Naive B cell (primary cell): ENCODE measurements around the gene GNAQ. TPM values are rescaled to one million over a fixed set of nuclear protein-coding genes. Genes with fewer than 3 reads are reported as not detected.

Experiments used
- ATAC-seq, 2 donors: fragments of 150-1000 bp; cut with Tn5 transposase; 2 replicates each; pipeline ENCODE4 v1.10.0; 2021; ENCODE audit warnings: low read depth in 2 of 2, mild to moderate bottlenecking in 2 of 2, moderate library complexity in 2 of 2
- DNase-seq: peaks from one replicate; pipeline ENCODE4 v3.0.0; 2022
- H3K27ac Mint-ChIP-seq, 6 donors: one replicate each; pipeline ENCODE4 v1.8.0; 2020 to 2022; ENCODE audit warnings: mild to moderate bottlenecking in 6 of 6, mixed read lengths in 6 of 6, moderate library complexity in 5 of 6, inconsistent platforms in 2 of 6
- H3K27me3 Mint-ChIP-seq, 3 donors: one replicate each; pipeline ENCODE4 v1.8.0; 2021 to 2022; ENCODE audit warnings: mixed read lengths in 3 of 3, mild to moderate bottlenecking in 1 of 3
- H3K36me3 Mint-ChIP-seq, 2 donors: one replicate each; pipeline ENCODE4 v1.8.0; 2020 to 2022; ENCODE audit warnings: mixed read lengths in 2 of 2, inconsistent platforms in 1 of 2, mild to moderate bottlenecking in 1 of 2
- H3K4me1 Mint-ChIP-seq, 3 donors: one replicate each; pipeline ENCODE4 v1.8.0; 2020 to 2022; ENCODE audit warnings: mixed read lengths in 3 of 3, inconsistent platforms in 1 of 3, mild to moderate bottlenecking in 1 of 3, moderate library complexity in 1 of 3
- H3K4me3 Mint-ChIP-seq, 8 donors: one replicate each; pipeline ENCODE4 v1.8.0; 2020 to 2022; ENCODE audit warnings: mild to moderate bottlenecking in 8 of 8, mixed read lengths in 8 of 8, moderate library complexity in 8 of 8, inconsistent platforms in 2 of 8
- H3K9me3 Mint-ChIP-seq, 7 donors: one replicate each; pipeline ENCODE4 v1.8.0; 2020 to 2022; ENCODE audit warnings: mixed read lengths in 7 of 7, mild to moderate bottlenecking in 5 of 7, inconsistent platforms in 2 of 7, moderate library complexity in 1 of 7
- polyA plus RNA-seq, 6 donors: library from polyadenylated mRNA; unstranded; fragments of 300-500 nt; fragmentation: Illumina TruSeq; gene quantifications; one replicate each; pipeline ENCODE4 v1.2.3, GENCODE V29; 2021; ENCODE audit warnings: low read depth in 6 of 6

GNAQ gene
- polyA plus RNA-seq, 6 donors from 2014 or later, result 0.04 to 0.44 (median 0.23) TPM; not detected in 1

- peaks cover 6 to 13% (median 8%) of the 10 kb centered on the region in 3 donors for H3K27me3 Mint-ChIP-seq
- no peak for ATAC-seq
- DNase-seq, result no peak
- H3K27ac Mint-ChIP-seq, result no peak overlapping the region
- H3K4me1 Mint-ChIP-seq, result no peaks in the 10 kb centered on the region
- no peaks in the 10 kb centered on the region for H3K36me3 Mint-ChIP-seq
- H3K4me3 Mint-ChIP-seq, result no peak overlapping the region
- H3K9me3 Mint-ChIP-seq, result no peaks in the 10 kb centered on the region
Measured at GRCh38 chr9:77988630-77989029, 43.0 kb downstream of the GNAQ start.

DNA sequence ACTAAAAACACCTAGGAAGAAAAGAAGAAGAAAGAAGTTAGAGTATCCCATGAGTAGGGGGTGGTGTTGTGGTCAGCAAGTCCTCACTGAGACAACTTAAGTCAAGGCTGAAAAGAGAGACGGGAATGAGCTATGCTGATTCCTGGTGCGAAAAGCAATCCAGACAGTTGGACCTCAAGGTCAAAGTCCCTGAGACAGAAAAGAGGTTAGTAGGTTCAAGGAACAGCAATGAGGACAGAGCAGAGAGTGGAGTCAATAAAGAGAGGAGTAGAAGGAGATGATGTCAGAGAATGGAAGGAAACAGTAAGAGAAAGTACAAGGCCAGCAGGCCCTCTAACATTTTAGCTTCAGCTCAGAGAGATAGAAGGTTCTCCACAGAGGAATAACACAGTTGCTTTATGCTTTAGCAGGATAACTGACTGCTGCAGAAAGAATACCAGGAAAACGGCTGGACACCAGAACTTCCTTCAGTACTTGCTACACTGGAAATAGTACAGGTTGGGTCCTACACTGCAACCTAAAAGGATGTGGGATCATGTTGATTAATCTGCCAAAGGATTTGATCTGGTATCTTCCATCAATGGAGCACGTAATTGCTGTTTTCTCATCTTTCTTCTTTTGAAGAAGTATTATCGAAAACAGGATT lies 43.6 kb downstream of the GNAQ start:
- DNase-seq (no peak), ATAC-seq (no peak)
- Mint-ChIP-seq H3K4me3 (no peak overlapping the region), H3K27ac (no peak overlapping the region), H3K27me3 (peaks cover 6 to 13% (median 8%) of the 10 kb centered on the region in 3 donors), H3K36me3 (no peaks in the 10 kb centered on the region), H3K9me3 (no peaks in the 10 kb centered on the region), H3K4me1 (no peaks in the 10 kb centered on the region)

- H3K36me3 Mint-ChIP-seq, result no peaks in the 10 kb centered on the region
- H3K9me3 Mint-ChIP-seq, result no peaks in the 10 kb centered on the region
- DNase-seq (no peak), ATAC-seq (no peak)
- no peak overlapping the region for H3K27ac Mint-ChIP-seq
- peaks cover 6 to 13% (median 8%) of the 10 kb centered on the region in 3 donors for H3K27me3 Mint-ChIP-seq
- peaks cover 0 to 4% (median under 1%) of the 10 kb centered on the region in 3 donors for H3K4me1 Mint-ChIP-seq
- no peak overlapping the region for H3K4me3 Mint-ChIP-seq
Measured at GRCh38 chr9:77987081-77987656, 44.4 kb downstream of the GNAQ start.

GRCh38 chr9:77985996-77986395 lies 45.6 kb downstream of the GNAQ start:
- peaks cover 8 to 16% (median 12%) of the 10 kb centered on the region in 3 donors for H3K4me1 Mint-ChIP-seq
- no peak overlapping the region for H3K4me3 Mint-ChIP-seq
- DNase-seq, result no peak
- H3K9me3 Mint-ChIP-seq, result no peaks in the 10 kb centered on the region
- H3K36me3 Mint-ChIP-seq, result no peaks in the 10 kb centered on the region
- no peak overlapping the region for H3K27ac Mint-ChIP-seq
- H3K27me3 Mint-ChIP-seq, result peaks cover 6 to 13% (median 8%) of the 10 kb centered on the region in 3 donors
- no peak for ATAC-seq

DNA sequence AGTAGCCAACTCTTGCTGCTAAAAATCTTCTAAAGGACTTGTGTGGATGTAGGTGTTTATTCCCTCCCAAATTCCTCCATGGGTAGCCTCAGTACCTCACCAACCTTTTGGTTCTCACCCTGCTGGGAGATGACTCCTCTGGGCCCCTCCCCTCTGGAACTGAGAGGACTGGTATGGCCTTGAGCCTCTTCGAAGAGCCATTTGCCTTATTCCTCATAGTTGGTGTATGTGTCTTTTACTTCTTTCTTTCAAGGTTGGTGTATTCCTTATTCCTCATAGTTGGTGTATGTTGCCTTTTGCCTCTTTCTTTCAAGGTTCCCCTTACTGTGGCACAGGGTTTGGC lies 48.3 kb downstream of the GNAQ start:
- peaks cover 10 to 23% (median 18%) of the 10 kb centered on the region in 3 donors for H3K4me1 Mint-ChIP-seq
- H3K4me3 Mint-ChIP-seq, result no peak overlapping the region

DNA sequence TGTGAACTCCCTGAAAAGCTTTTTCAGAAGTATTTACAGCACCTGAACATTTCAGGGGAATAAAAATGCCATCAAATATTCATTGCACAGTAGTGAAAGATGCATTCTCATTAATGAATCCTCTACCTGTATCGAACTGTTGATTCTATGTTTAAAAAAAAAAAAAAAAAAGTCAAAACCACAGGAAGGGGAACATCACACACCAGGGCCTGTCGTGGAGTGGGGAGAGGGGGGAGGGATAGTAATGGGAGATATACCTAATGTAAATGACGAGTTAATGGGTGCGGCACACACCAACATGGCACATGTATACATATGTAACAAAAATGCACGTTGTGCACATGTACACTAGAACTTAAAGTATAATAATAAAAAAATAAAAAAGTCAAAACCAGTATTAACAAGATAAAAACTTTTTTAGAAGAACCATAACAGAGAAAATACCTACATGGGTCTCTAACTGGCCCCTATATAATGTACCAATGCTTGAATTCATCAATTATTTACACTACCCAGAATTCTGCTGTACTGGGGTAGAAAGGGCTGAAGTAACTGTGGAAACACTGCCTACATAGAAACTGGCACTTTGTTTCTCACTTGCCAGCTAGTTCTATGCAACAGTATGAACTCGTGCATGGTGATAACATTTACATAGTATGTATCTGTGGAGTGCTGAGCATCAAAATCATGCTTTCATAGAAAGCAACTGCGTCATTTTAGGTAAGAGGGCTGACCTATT lies 48.9 kb downstream of the GNAQ start:
- H3K4me1 Mint-ChIP-seq, result peaks cover 15 to 28% (median 24%) of the 10 kb centered on the region in 3 donors
- H3K9me3 Mint-ChIP-seq, result no peaks in the 10 kb centered on the region
- ATAC-seq (no peak), DNase-seq (no peak)
- no peak overlapping the region for H3K27ac Mint-ChIP-seq
- peaks cover 6 to 8% (median 7%) of the 10 kb centered on the region in 3 donors for H3K27me3 Mint-ChIP-seq
- no peak overlapping the region for H3K4me3 Mint-ChIP-seq
- H3K36me3 Mint-ChIP-seq, result no peaks in the 10 kb centered on the region

More for the DNA sequence above, 48.3 kb downstream of the GNAQ start:
- Mint-ChIP-seq H3K27me3 (peaks cover 6 to 12% (median 8%) of the 10 kb centered on the region in 3 donors), H3K36me3 (no peaks in the 10 kb centered on the region), H3K27ac (no peak overlapping the region), H3K9me3 (no peaks in the 10 kb centered on the region)
- no peak for DNase-seq
- no peak for ATAC-seq

DNA sequence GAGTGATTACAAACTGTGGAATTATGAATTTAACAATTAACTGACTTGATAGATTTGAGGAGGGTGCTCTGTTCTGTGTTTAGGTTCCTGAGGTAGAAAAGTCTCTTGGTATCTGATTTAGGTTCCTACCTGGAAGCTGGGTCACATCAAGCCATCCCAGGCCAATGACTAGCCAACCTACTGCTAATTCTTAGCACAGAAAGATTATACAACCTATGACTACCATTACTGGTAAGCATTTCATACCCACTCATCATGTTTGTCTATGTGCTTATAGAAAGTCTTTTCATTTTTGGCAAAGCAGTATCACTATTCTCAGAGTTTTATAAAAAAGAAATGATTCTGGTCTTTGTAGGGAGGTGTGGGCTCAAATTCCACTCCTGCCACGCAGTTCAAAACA lies 49.7 kb downstream of the GNAQ start:
- H3K4me3 Mint-ChIP-seq, result no peak overlapping the region
- no peaks in the 10 kb centered on the region for H3K36me3 Mint-ChIP-seq
- H3K27ac Mint-ChIP-seq, result peak overlapping the region in 1 of 6 donors; percentile 2
- peaks cover 23 to 36% (median 32%) of the 10 kb centered on the region in 3 donors for H3K4me1 Mint-ChIP-seq
- no peaks in the 10 kb centered on the region for H3K9me3 Mint-ChIP-seq
- ATAC-seq (no peak), DNase-seq (no peak)
- H3K27me3 Mint-ChIP-seq, result peaks cover 0 to 8% (median 6%) of the 10 kb centered on the region in 3 donors

GRCh38 chr9:77981332-77981731 lies 50.3 kb downstream of the GNAQ start:
- Mint-ChIP-seq H3K4me3 (peak overlapping the region in 3 of 8 donors; percentile 16 to 76 (median 45)), H3K36me3 (no peaks in the 10 kb centered on the region), H3K27ac (peak overlapping the region in 1 of 6 donors; percentile 3), H3K27me3 (peaks cover 0 to 8% (median 4%) of the 10 kb centered on the region in 3 donors), H3K4me1 (peaks cover 23 to 37% (median 34%) of the 10 kb centered on the region in 3 donors), H3K9me3 (no peaks in the 10 kb centered on the region)
- DNase-seq (no peak), ATAC-seq (peak; percentile 55 to 64)

DNA sequence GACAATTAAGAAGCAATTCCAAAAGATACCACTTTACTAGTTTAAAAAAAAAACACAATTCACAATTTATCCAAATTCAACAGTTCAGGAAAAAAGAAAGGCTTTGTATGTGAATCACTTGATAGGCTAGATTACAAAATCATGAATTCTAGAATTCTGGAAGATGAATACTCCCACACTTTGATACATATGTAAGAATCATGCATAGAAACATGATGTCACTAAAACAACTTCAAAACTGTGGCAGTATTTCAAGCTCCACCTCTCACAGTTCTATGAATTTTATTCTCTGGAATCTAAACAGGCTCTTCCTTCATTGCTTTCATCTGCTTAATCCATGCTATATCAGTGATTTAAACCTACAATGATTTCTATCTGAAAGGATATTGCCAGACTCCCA lies 51.0 kb downstream of the GNAQ start:
- H3K4me1 Mint-ChIP-seq, result peaks cover 23 to 37% (median 34%) of the 10 kb centered on the region in 3 donors
- H3K36me3 Mint-ChIP-seq, result no peaks in the 10 kb centered on the region
- H3K27me3 Mint-ChIP-seq, result peaks cover 0 to 4% (median 0%) of the 10 kb centered on the region in 3 donors
- H3K4me3 Mint-ChIP-seq, result no peak overlapping the region
- no peaks in the 10 kb centered on the region for H3K9me3 Mint-ChIP-seq
- ATAC-seq, result no peak
- no peak overlapping the region for H3K27ac Mint-ChIP-seq
- no peak for DNase-seq

DNA sequence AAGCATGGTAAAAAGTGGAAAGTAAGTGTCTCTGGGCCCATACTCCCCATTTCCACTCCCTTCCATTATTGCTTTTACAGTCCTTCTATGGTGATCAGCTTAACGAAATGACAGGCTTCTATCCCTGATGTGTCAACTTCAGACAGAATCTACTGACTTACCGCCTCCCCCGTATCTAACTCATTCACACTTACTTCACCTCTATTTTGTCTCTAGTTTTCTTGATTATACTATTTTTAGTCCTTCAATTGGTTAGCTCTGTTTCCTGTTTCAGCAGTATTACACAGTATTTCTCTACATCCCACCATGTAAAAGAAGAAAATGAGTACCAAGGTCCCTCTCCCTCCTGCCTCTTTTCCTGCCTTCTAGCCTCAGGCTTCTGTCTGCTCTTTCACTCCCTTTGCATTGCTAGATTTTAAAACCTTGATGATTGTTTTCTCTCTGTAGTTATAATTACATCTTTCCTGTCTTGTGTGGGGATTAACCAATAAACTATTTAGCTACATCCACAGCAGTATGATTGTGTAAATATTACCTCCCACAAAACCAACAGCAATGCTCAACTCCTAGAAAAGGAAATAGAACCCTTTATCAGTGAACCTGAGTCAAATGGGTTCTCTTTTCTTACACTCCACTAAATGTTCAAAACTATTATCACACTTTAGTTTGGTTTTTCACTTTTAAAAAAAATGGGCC lies 53.4 kb downstream of the GNAQ start:
- Mint-ChIP-seq H3K9me3 (no peaks in the 10 kb centered on the region), H3K27me3 (no peaks in the 10 kb centered on the region), H3K36me3 (no peaks in the 10 kb centered on the region), H3K27ac (peak overlapping the region in 3 of 6 donors; percentile 0 to 47 (median 1)), H3K4me3 (peak overlapping the region in 6 of 8 donors; percentile 2 to 60 (median 25)), H3K4me1 (peaks cover 23 to 37% (median 34%) of the 10 kb centered on the region in 3 donors)
- DNase-seq, result no peak
- ATAC-seq, result no peak

DNA sequence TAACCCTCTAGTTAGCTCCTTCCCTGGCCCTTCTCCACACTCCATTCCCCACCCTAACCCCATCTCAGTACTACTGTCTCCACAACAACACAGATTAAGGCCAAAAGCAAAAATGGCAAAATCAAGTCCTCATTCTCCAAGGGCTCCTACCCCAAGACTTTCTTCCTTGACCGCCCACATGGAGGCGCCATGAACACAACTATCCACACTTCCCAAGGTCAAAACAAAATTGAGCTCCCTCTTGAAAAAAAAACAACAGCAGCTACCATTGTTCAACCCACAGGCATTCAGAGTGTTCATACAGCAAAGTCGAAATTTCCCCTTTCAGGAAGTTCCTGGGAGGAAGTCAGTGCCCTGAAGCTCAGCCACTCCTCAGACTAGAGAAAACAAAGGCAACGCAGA lies 54.4 kb downstream of the GNAQ start:
- no peak for DNase-seq
- peak in 1 of 2 donors; percentile 58 for ATAC-seq
- peak overlapping the region in 6 of 8 donors; percentile 8 to 70 (median 43) for H3K4me3 Mint-ChIP-seq
- no peaks in the 10 kb centered on the region for H3K27me3 Mint-ChIP-seq
- no peaks in the 10 kb centered on the region for H3K36me3 Mint-ChIP-seq
- H3K9me3 Mint-ChIP-seq, result no peaks in the 10 kb centered on the region
- peak overlapping the region in 3 of 6 donors; percentile 30 to 63 (median 38) for H3K27ac Mint-ChIP-seq
- peaks cover 23 to 34% (median 34%) of the 10 kb centered on the region in 3 donors for H3K4me1 Mint-ChIP-seq

DNA sequence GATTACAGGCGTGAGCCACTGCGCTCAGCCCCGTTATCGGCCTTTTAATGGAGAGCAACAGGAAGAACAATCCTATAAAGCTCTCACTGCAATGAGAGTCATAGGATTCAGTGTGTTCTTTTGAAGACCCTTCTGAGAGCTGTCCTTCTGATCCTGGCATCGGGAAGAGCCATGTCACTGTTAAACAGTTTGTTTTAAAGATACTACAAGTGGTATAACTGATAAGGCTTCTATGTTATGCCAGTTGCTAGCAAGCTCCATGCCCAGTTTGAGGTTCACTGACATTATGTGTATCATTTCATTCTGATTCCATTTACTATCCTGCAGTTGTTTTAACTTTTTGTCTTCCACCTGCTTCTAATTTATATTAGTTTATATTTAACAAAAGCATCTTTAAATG lies 55.8 kb downstream of the GNAQ start:
- no peak overlapping the region for H3K4me3 Mint-ChIP-seq
- H3K36me3 Mint-ChIP-seq, result no peaks in the 10 kb centered on the region
- peaks cover 0 to under 1% (median 0%) of the 10 kb centered on the region in 7 donors for H3K9me3 Mint-ChIP-seq
- H3K27me3 Mint-ChIP-seq, result peaks cover 0 to 7% (median 3%) of the 10 kb centered on the region in 3 donors
- peaks cover 15 to 20% (median 20%) of the 10 kb centered on the region in 3 donors for H3K4me1 Mint-ChIP-seq
- H3K27ac Mint-ChIP-seq, result no peak overlapping the region
- DNase-seq, result no peak
- no peak for ATAC-seq

DNA sequence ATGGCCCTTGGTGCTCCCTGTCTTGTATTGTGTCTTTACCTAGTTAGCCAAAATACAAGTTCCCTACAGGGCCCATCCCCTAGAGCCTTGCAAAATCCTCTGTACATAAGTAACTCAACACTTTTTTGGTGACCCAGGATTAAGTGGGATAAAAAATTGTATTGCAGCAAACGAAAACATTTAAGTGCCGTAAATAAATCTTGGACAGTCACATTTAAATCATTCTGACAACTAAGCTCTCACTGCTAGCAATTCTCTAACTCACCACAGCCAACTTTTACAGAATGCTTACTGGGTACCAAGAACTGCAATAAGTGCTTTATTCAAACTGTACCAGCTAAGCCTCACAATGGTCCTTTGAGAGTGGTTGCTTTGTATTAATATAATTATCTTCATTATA lies 56.6 kb downstream of the GNAQ start:
- Mint-ChIP-seq H3K4me3 (no peak overlapping the region), H3K27ac (no peak overlapping the region), H3K36me3 (no peaks in the 10 kb centered on the region), H3K9me3 (peaks cover 0 to 2% (median 0%) of the 10 kb centered on the region in 7 donors), H3K27me3 (peaks cover 0 to 8% (median 7%) of the 10 kb centered on the region in 3 donors), H3K4me1 (peaks cover 15 to 19% (median 19%) of the 10 kb centered on the region in 3 donors)
- DNase-seq (no peak), ATAC-seq (no peak)
